ENCODE data around the gene FBN1.

FBN1 gene

DNA sequence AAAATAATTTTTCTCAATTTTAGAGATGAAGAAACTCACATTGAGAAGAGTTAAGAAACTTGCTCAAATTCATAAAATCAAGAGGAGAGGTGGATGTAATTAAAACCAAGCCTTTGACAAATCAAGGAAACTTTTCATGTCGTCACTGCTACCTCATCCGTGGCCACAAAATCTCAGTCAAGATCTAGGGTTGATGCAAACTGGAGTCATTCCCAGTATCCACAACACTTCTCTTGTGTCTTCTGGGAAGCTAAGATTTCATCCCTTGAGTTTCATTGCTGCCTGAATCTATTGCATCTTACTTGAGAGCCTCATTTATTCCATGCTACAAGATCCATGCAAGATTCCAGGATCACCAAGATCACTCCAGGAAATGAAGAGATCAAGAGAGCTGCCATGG lies 5.4 kb upstream of the FBN1 start:
- no peak for TF ChIP-seq ZFX (IDR thresholded peaks at IDR 0.05)
- TF ChIP-seq, protein P1, sequence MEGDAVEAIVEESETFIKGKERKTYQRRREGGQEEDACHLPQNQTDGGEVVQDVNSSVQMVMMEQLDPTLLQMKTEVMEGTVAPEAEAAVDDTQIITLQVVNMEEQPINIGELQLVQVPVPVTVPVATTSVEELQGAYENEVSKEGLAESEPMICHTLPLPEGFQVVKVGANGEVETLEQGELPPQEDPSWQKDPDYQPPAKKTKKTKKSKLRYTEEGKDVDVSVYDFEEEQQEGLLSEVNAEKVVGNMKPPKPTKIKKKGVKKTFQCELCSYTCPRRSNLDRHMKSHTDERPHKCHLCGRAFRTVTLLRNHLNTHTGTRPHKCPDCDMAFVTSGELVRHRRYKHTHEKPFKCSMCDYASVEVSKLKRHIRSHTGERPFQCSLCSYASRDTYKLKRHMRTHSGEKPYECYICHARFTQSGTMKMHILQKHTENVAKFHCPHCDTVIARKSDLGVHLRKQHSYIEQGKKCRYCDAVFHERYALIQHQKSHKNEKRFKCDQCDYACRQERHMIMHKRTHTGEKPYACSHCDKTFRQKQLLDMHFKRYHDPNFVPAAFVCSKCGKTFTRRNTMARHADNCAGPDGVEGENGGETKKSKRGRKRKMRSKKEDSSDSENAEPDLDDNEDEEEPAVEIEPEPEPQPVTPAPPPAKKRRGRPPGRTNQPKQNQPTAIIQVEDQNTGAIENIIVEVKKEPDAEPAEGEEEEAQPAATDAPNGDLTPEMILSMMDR (conservative IDR thresholded peaks at IDR 0.05): no peak
- H3K27ac ChIP-seq: no peak overlapping the region

DNA sequence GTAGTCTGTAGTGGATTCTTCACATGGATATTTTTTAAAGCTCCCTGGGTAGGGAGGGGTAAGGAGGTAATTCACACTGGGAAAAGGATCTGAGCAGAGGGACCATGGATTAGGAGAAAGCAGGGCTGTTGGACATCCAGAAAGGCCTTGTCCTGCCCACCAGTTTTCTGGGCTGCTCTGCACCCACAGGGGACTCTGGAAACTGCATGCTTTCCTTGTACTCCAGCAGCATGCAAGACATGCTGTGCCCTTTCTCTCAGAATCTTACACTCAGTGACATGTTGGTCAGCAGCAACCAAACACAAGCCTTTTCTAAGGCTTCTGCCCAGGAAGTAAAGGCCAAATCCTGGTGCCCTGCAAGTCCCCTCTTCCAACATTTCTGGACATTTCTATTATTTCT lies 2.5 kb upstream of the FBN1 start:
- no peak overlapping the region for H3K27ac ChIP-seq
- TF ChIP-seq, protein P1 (conservative IDR thresholded peaks at IDR 0.05): no peak
- no peak for TF ChIP-seq ZFX (IDR thresholded peaks at IDR 0.05)

DNA sequence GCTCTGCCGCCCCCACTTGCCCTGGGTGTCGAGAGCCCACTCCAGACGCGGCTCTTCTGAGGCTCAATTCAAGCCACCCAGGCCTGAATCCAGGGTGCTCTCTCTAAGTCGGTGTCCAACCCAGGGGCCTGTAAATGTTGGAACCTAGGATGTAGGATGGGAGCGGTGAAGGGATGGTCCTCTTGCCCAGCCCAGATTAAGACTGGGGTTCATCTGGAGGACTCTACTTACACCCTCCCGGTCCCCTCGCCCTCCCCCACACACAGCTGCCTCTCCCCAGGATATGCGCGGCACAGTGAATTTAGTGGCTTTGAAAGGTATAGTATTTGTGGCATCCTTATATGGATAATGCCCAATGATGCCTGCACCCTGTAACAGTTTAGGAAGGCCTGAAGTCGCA lies 822 bp upstream of the FBN1 start:
- no peak overlapping the region for H3K27ac ChIP-seq
- TF ChIP-seq ZFX (IDR thresholded peaks at IDR 0.05): no peak
- TF ChIP-seq, protein P1 (conservative IDR thresholded peaks at IDR 0.05): no peak

DNA sequence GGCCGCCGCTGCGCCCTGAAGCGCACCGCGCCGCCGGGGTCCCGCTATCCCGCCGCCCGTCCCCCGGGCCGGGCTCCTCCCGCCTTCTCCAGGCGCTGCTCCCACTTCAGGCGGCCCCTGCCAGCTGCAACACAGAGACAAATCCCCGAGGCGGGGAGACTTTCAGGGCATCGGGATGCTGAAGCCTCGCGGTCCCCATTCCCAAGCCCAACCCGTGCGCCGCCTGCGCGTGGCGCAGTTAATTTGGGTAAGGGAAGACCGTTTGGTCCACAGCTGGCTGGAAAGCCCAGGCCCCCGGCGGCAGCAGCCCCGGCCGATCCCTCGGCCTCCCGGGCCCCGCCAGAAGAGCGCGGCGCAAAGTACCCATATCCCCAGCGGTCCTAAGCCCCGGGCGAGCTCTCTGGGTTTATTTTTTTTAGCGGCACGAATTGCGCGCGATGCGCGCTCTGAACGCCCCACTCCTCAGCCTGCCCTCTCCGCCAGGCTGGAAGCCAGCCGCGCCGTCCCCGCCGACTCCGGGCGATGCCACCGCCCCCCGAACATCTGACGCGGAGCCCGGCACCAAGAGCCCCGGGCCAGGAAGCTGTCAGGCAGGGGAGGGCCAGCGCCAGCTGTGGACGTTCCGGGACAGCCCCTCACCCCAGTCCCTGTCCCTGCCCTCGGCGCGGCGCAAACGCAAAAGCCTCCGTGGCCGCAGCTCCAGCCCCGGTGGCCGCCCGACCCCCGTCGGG lies 517 bp downstream of the FBN1 start:
- TF ChIP-seq, protein P1 (conservative IDR thresholded peaks at IDR 0.05): no peak
- TF ChIP-seq ZFX (IDR thresholded peaks at IDR 0.05): no peak
- no peak overlapping the region for H3K27ac ChIP-seq

DNA sequence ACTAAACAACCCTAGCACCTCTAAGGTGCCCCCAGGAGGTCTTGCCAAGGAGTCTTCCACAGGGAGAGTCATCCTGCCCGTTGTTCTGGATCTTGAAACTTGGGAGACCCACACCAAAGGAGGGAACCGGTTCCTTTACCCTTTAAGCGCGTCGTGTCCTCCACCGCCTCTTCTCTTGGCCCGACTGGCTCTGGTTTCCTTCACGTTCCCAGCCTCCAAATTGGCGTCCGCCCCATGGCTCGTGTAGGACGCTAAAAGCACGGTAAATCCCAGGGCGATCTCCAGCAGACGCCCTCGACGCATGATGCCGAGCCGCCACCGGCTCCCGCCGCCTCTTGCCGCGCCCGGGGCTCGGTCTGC lies 1.1 kb downstream of the FBN1 start:
- no peak overlapping the region for H3K27ac ChIP-seq
- TF ChIP-seq, protein P1 (conservative IDR thresholded peaks at IDR 0.05): no peak
- no peak for TF ChIP-seq ZFX (IDR thresholded peaks at IDR 0.05)

GRCh38 chr15:48643776-48644466 lies 1.6 kb downstream of the FBN1 start:
- no peak overlapping the region for H3K27ac ChIP-seq
- TF ChIP-seq, protein P1 (conservative IDR thresholded peaks at IDR 0.05): no peak
- no peak for TF ChIP-seq ZFX (IDR thresholded peaks at IDR 0.05)

GRCh38 chr15:48643206-48643605 lies 2.3 kb downstream of the FBN1 start:
- no peak overlapping the region for H3K27ac ChIP-seq
- TF ChIP-seq ZFX (IDR thresholded peaks at IDR 0.05): no peak
- TF ChIP-seq, protein P1 (conservative IDR thresholded peaks at IDR 0.05): no peak

Measured in C4-2B (cell line).